ENCODE measurements around the gene GPA33. TPM values are rescaled to one million over a fixed set of nuclear protein-coding genes. Genes with fewer than 3 reads are reported as not detected.

Gene GPA33
- polyA plus RNA-seq, 1 donor from 2014 or later, result 0.14 TPM

DNA sequence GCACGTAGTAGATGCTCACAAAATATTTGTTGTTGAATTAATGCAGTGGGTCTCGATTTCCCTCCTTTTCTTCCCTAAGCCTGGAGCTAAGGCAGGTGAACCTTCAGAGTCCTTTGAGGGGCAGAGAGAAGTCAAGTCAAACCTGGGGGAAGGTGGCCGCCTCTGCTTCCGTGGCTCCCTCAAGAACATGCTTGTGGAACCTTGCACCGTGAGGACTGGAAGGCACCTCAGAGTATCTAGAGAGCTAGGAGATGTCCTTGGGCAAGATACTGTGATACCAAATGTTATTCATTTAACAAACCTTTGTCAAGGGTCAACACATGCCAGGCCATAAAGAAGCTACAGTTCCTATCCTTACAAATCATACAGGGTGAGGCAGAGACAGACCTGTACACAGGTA lies 38.3 kb downstream of the GPA33 start:
- TF ChIP-seq, protein P1, sequence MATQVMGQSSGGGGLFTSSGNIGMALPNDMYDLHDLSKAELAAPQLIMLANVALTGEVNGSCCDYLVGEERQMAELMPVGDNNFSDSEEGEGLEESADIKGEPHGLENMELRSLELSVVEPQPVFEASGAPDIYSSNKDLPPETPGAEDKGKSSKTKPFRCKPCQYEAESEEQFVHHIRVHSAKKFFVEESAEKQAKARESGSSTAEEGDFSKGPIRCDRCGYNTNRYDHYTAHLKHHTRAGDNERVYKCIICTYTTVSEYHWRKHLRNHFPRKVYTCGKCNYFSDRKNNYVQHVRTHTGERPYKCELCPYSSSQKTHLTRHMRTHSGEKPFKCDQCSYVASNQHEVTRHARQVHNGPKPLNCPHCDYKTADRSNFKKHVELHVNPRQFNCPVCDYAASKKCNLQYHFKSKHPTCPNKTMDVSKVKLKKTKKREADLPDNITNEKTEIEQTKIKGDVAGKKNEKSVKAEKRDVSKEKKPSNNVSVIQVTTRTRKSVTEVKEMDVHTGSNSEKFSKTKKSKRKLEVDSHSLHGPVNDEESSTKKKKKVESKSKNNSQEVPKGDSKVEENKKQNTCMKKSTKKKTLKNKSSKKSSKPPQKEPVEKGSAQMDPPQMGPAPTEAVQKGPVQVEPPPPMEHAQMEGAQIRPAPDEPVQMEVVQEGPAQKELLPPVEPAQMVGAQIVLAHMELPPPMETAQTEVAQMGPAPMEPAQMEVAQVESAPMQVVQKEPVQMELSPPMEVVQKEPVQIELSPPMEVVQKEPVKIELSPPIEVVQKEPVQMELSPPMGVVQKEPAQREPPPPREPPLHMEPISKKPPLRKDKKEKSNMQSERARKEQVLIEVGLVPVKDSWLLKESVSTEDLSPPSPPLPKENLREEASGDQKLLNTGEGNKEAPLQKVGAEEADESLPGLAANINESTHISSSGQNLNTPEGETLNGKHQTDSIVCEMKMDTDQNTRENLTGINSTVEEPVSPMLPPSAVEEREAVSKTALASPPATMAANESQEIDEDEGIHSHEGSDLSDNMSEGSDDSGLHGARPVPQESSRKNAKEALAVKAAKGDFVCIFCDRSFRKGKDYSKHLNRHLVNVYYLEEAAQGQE (IDR thresholded peaks at IDR 0.05; ENCODE audit: borderline replicate concordance), result no peak
- no peak for TF ChIP-seq RAD21 (conservative IDR thresholded peaks at IDR 0.05)
- TF ChIP-seq SMC3 (conservative IDR thresholded peaks at IDR 0.05; ENCODE audit: poor library complexity), result no peak
- no peak for TF ChIP-seq EP300 (conservative IDR thresholded peaks at IDR 0.05; ENCODE audit: poor library complexity, severe bottlenecking)
- no peak for TF ChIP-seq POLR2AphosphoS5 (IDR thresholded peaks at IDR 0.05)
- no peak for TF ChIP-seq EZH2 (IDR thresholded peaks at IDR 0.05; ENCODE audit: borderline replicate concordance, insufficient read depth, low read length, poor library complexity, severe bottlenecking)
- Histone ChIP-seq H3K4me3 (ENCODE audit: low read length) (no peak overlapping the region), H3K27ac (ENCODE audit: low read length) (no peak overlapping the region), H3K79me2 (replicated peaks; ENCODE audit: insufficient read depth, low read length) (no peaks in the 10 kb centered on the region), H3K9ac (ENCODE audit: low read length) (no peak overlapping the region), H2AFZ (ENCODE audit: low read depth, low read length) (no peak overlapping the region), H4K20me1 (ENCODE audit: insufficient read depth) (no peaks in the 10 kb centered on the region), H3K27me3 (ENCODE audit: insufficient read depth, low read depth, low read length) (no peaks in the 10 kb centered on the region), H3K4me2 (ENCODE audit: low read length) (no peak overlapping the region), H3K9me3 (ENCODE audit: low read length) (no peaks in the 10 kb centered on the region), H3K36me3 (ENCODE audit: insufficient read depth, low read length) (no peaks in the 10 kb centered on the region), H3K9me2 (ENCODE audit: insufficient read depth, low read length) (no peaks in the 10 kb centered on the region), H3F3A (ENCODE audit: insufficient read depth, low read length, poor library complexity, severe bottlenecking) (no peaks in the 10 kb centered on the region)

DNA sequence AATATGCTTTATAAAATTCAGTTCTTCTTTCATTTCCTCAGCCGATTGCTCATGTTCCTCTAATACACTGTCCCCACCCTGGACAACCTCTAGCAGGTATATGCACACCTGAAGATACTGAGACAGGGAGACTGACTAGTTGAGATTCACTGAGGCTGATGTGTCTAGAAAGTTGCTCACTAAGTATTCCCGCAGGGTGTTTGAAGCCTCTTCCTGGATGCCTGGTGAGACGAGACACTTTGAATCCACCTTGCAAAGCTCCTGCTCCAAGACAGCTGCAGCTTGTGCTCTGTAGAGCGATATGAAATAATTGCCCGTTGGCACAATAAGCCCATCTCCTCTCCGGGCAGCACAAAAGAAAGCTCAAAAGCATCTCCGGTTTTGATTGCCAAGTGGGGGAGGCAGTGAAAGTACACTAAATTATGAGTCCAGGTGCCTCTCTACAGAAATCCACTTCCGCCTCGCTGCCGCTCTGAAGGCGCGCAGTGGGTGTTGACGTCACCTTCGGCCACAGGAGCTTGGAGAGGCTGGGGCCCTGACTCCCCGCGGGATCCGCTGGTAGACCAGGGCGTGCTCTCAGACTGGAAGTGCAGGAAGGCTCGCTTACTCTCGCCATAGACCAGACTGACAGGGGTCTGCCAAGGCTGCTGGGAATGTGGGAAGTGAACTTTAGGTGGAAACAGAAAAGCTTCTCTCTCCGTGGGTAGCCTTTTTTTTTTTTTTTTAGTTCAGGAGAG lies 46.3 kb downstream of the GPA33 start:
- Histone ChIP-seq H3K36me3 (ENCODE audit: insufficient read depth, low read length) (no peaks in the 10 kb centered on the region), H2AFZ (ENCODE audit: low read depth, low read length) (no peak overlapping the region), H3K27ac (ENCODE audit: low read length) (no peak overlapping the region), H3K9me3 (ENCODE audit: low read length) (no peaks in the 10 kb centered on the region), H3K9ac (ENCODE audit: low read length) (no peak overlapping the region), H3K9me2 (ENCODE audit: insufficient read depth, low read length) (no peaks in the 10 kb centered on the region), H3K79me2 (replicated peaks; ENCODE audit: insufficient read depth, low read length) (no peaks in the 10 kb centered on the region), H3K4me2 (ENCODE audit: low read length) (no peak overlapping the region), H3K27me3 (ENCODE audit: insufficient read depth, low read depth, low read length) (no peaks in the 10 kb centered on the region), H4K20me1 (ENCODE audit: insufficient read depth) (no peaks in the 10 kb centered on the region), H3K4me3 (ENCODE audit: low read length) (no peak overlapping the region), H3F3A (ENCODE audit: insufficient read depth, low read length, poor library complexity, severe bottlenecking) (no peaks in the 10 kb centered on the region)
- TF ChIP-seq SMC3 (conservative IDR thresholded peaks at IDR 0.05; ENCODE audit: poor library complexity) (no peak), RAD21 (conservative IDR thresholded peaks at IDR 0.05) (no peak), POLR2AphosphoS5 (IDR thresholded peaks at IDR 0.05) (no peak), TAF1 (IDR thresholded peaks at IDR 0.05; ENCODE audit: low read depth) (no peak), MXI1 (conservative IDR thresholded peaks at IDR 0.05; ENCODE audit: poor library complexity, severe bottlenecking) (no peak), EZH2 (IDR thresholded peaks at IDR 0.05; ENCODE audit: borderline replicate concordance, insufficient read depth, low read length, poor library complexity, severe bottlenecking) (no peak), EP300 (conservative IDR thresholded peaks at IDR 0.05; ENCODE audit: poor library complexity, severe bottlenecking) (no peak)
- TF ChIP-seq, protein P2, sequence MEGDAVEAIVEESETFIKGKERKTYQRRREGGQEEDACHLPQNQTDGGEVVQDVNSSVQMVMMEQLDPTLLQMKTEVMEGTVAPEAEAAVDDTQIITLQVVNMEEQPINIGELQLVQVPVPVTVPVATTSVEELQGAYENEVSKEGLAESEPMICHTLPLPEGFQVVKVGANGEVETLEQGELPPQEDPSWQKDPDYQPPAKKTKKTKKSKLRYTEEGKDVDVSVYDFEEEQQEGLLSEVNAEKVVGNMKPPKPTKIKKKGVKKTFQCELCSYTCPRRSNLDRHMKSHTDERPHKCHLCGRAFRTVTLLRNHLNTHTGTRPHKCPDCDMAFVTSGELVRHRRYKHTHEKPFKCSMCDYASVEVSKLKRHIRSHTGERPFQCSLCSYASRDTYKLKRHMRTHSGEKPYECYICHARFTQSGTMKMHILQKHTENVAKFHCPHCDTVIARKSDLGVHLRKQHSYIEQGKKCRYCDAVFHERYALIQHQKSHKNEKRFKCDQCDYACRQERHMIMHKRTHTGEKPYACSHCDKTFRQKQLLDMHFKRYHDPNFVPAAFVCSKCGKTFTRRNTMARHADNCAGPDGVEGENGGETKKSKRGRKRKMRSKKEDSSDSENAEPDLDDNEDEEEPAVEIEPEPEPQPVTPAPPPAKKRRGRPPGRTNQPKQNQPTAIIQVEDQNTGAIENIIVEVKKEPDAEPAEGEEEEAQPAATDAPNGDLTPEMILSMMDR (IDR thresholded peaks at IDR 0.05; ENCODE audit: poor library complexity, severe bottlenecking), result no peak
- TF ChIP-seq, protein P1 (IDR thresholded peaks at IDR 0.05; ENCODE audit: borderline replicate concordance), result no peak

Measured in neural cell (in vitro differentiated cells).